HG03457 (cell line): Measurements from ENCODE around the gene ABCB11.
"Not testable (repeated sequence)": the region's sequence is repeated elsewhere in the genome, so short reads cannot be mapped to it uniquely, and the experiment has no call there.

ENCODE experiments used
- ATAC-seq: cut with Tn5 transposase; IDR thresholded peaks from one replicate; pipeline ENCODE4 v1.9.1; 2021; ENCODE audit warnings: moderate number of reproducible peaks; ENCODE audit not compliant: unreplicated experiment

Gene ABCB11

GRCh38 chr2:169046440-169047151 lies 15.5 kb upstream of the ABCB11 start:
- no peak for ATAC-seq

GRCh38 chr2:169042856-169043255 lies 11.7 kb upstream of the ABCB11 start:
- ATAC-seq = no peak

GRCh38 chr2:169041594-169041993 lies 10.5 kb upstream of the ABCB11 start:
- no peak for ATAC-seq

- no peak for ATAC-seq
These were observed 8.6 kb upstream of the ABCB11 start for GRCh38 chr2:169039702-169040101.

- ATAC-seq = peak; percentile 50
These were observed 7.2 kb upstream of the ABCB11 start for GRCh38 chr2:169038338-169038757.

- ATAC-seq = peak; percentile 50
These were observed 5.8 kb upstream of the ABCB11 start for GRCh38 chr2:169036736-169037440.

GRCh38 chr2:169035887-169036286 lies 4.8 kb upstream of the ABCB11 start:
- ATAC-seq = no peak

GRCh38 chr2:169034984-169035544 lies 3.9 kb upstream of the ABCB11 start:
- no peak for ATAC-seq

- no peak for ATAC-seq
These were observed 3.1 kb upstream of the ABCB11 start for GRCh38 chr2:169034256-169034655.

GRCh38 chr2:169029341-169029740 lies 1.8 kb downstream of the ABCB11 start:
- no peak for ATAC-seq

GRCh38 chr2:169027234-169027633 lies 3.9 kb downstream of the ABCB11 start:
- no peak for ATAC-seq

- ATAC-seq = no peak
These were observed 5.1 kb downstream of the ABCB11 start for GRCh38 chr2:169026056-169026455.

- ATAC-seq = no peak
These were observed 8.0 kb downstream of the ABCB11 start for GRCh38 chr2:169023161-169023560.

- ATAC-seq = no peak
These were observed 12.7 kb downstream of the ABCB11 start for GRCh38 chr2:169018390-169018789.

- no peak for ATAC-seq
These were observed 15.2 kb downstream of the ABCB11 start for GRCh38 chr2:169015943-169016342.

GRCh38 chr2:169014780-169015179 lies 16.3 kb downstream of the ABCB11 start:
- no peak for ATAC-seq

- no peak for ATAC-seq
These were observed 17.5 kb downstream of the ABCB11 start for GRCh38 chr2:169013628-169014026.

GRCh38 chr2:169012812-169013627 lies 18.1 kb downstream of the ABCB11 start:
- no peak for ATAC-seq

- ATAC-seq = not testable (repeated sequence)
These were observed 18.8 kb downstream of the ABCB11 start for GRCh38 chr2:169012191-169012792.

GRCh38 chr2:169011698-169012097 lies 19.4 kb downstream of the ABCB11 start:
- no peak for ATAC-seq
